Suppressor macrophage treated with lipopolysaccharide for 1 hour (primary cell): Measurements from ENCODE around the gene CAPZB.

Experiments
- DNase-seq, 3 donors: peaks; one replicate each; pipeline ENCODE4 v3.0.0-alpha.2; 2020 to 2022

The CAPZB gene

GRCh38 chr1:19447550-19447949 lies 37.8 kb downstream of the CAPZB start:
- DNase-seq: no peak

- peak in 1 of 3 donors; percentile 60 for DNase-seq
Observed at GRCh38 chr1:19445417-19446342, 39.7 kb downstream of the CAPZB start.

- DNase-seq: no peak
Observed at GRCh38 chr1:19444296-19445021, 40.9 kb downstream of the CAPZB start.

- no peak for DNase-seq
Observed at GRCh38 chr1:19443326-19443725, 42.0 kb downstream of the CAPZB start.

GRCh38 chr1:19442154-19443096 lies 42.9 kb downstream of the CAPZB start:
- no peak for DNase-seq

GRCh38 chr1:19441048-19441780 lies 44.1 kb downstream of the CAPZB start:
- no peak for DNase-seq

GRCh38 chr1:19439464-19440171 lies 45.7 kb downstream of the CAPZB start:
- DNase-seq: no peak

GRCh38 chr1:19438516-19439195 lies 46.7 kb downstream of the CAPZB start:
- no peak for DNase-seq

GRCh38 chr1:19437891-19438294 lies 47.4 kb downstream of the CAPZB start:
- DNase-seq: no peak

- DNase-seq: peak; percentile 77 to 84 (median 80)
Observed at GRCh38 chr1:19436716-19437476, 48.4 kb downstream of the CAPZB start.

GRCh38 chr1:19435851-19436455 lies 49.4 kb downstream of the CAPZB start:
- peak; percentile 85 to 94 (median 92) for DNase-seq

GRCh38 chr1:19435181-19435580 lies 50.2 kb downstream of the CAPZB start:
- peak in 1 of 3 donors; percentile 58 for DNase-seq

- no peak for DNase-seq
Observed at GRCh38 chr1:19433719-19433998, 51.7 kb downstream of the CAPZB start.

GRCh38 chr1:19432943-19433718 lies 52.2 kb downstream of the CAPZB start:
- DNase-seq: no peak

- DNase-seq: peak; percentile 41 to 64 (median 58)
Observed at GRCh38 chr1:19430121-19431068, 54.9 kb downstream of the CAPZB start.

GRCh38 chr1:19429611-19430010 lies 55.7 kb downstream of the CAPZB start:
- no peak for DNase-seq

- no peak for DNase-seq
Observed at GRCh38 chr1:19427087-19427781, 58.1 kb downstream of the CAPZB start.
